ENCODE results near the gene SH2D2A. TPM values are rescaled to one million over a fixed set of nuclear protein-coding genes. Genes with fewer than 3 reads are reported as not detected.

SH2D2A gene
- total RNA-seq, 1 experiment from 2014 or later: 0.09 TPM

- no peak for DNase-seq (ENCODE audit: low spot score)
Measured at GRCh38 chr1:156847591-156848460, 31.2 kb upstream of the SH2D2A start.

DNA sequence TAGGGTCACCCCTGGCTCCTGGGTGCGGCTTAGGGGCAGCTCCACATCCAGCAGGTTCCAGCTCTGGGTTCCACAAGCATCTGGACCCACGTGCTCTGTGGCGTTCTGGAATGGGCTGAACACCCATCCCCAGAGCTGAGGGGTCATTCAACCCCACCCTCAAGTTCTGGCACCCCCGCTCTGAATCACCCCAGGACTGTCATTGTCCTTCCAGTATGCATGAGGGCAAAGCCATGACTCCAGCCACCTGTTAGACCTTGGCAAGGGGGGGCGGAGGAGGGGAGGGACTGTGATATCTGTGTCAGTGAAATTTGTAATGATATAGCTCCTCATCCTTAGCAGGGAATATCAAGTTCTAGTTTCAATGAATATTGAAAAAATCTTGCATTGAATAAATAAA is 30.0 kb upstream of the SH2D2A start:
- DNase-seq (ENCODE audit: low spot score): no peak

GRCh38 chr1:156845953-156846545 is 29.4 kb upstream of the SH2D2A start:
- no peak for DNase-seq (ENCODE audit: low spot score)

GRCh38 chr1:156845055-156845952 is 28.7 kb upstream of the SH2D2A start:
- no peak for DNase-seq (ENCODE audit: low spot score)

GRCh38 chr1:156844638-156845037 is 28.0 kb upstream of the SH2D2A start:
- DNase-seq (ENCODE audit: low spot score): no peak

DNA sequence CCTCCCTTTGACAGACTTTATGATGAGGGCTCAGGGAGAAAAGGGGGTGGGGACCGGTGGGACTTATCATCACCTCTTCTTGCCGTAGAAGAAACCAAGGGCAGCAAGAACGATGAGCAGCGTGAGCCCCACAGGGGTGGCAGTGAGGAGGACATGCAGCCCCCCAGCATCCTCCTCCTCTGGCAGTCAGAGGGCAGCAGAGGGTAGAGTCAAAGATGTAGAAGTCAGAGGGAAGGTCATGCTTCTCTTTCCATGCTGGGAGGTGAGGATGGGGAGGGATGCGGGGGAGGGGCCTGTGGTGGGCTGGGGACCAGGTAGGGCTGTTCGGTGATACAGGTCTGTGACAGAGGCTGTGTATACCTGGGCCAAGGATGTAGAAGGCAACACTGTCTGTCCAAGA is 27.5 kb upstream of the SH2D2A start:
- DNase-seq (ENCODE audit: low spot score): no peak

DNA sequence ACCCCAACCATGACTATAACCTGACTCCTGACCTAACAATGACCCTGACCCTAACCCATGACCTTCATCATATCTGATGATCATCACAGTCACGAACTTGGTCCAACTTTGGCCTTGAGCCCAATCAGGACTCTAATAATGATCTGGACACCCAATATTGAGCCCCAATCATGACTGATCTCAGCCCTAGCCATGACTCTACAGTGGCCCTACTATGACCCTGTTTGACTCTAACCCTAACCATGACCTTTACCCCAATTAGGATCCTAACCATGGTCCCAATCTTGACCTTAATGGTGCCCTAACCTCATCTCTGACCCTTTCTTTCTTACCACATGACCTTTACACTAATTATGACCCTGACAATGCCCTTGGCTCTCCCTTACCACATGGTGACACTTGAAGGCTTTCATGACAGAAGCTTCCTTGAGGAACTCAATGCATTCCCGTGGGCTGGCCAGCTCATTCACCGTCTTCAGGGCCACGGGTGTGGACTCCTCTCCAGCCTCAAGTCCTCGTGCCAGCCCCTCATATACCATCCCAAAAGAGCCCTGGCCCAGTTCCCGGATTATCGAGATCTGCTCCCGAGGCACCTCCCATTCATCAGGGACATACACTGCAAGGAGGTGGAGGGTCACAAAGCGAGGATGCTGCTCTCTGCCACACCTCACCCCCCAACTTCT is 26.1 kb upstream of the SH2D2A start:
- DNase-seq (ENCODE audit: low spot score): no peak

- DNase-seq (ENCODE audit: low spot score): no peak
Measured at GRCh38 chr1:156841295-156841855, 24.7 kb upstream of the SH2D2A start.

DNA sequence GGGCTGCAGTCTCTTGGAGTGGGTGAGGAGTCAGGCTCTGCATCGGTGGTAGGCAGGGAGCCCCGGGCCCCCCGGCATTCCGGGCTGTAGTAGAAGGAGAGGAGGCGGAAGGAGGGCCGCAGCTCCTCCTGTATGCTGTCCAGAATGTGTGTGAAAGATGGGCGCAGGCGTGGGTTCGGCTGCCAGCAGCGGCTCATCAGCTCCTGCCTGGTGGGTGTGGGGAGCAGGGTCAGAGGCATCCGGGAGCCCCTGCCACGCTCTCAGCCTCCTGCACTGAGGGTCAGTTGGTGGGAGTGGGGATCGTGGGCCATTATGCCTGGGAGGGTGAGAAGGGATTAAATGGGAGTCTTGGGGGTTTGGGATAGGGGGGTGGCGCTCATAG is 24.2 kb upstream of the SH2D2A start:
- no peak for DNase-seq (ENCODE audit: low spot score)

DNA sequence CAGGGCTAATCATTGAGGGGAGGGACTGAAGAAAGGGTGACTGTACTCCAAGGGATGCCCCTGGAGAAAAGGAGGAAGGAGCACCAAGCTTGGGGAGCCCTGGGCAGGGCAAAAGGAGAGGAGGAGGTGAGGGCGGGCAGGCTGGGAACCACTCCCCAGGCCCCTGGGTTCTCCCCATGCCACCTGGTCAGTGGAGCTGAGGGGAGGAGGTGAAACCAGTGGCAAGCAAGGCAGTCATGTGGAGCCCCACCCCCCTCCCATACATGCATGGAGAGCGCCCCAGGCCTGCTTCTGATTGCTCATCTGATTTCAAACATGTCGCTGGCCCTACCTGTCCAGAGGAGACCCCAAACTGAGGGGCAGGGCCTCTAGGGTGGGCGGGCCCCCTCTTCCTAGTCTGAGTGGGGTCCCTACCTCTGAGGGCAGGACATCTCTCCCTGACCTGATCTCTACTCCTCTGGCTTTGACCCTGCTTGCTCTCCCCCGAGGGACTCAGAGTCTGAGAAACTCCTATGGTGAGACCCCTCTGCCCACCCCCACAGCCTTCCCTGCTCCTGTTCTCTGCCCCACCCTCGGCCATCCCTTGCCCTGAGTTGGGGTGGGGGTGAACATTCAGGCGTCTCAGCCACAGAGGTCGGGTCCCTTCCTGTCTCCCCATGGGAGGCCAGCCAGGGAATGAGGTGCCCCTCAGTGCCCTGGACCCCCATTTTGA is 23.7 kb upstream of the SH2D2A start:
- DNase-seq (ENCODE audit: low spot score): no peak

DNA sequence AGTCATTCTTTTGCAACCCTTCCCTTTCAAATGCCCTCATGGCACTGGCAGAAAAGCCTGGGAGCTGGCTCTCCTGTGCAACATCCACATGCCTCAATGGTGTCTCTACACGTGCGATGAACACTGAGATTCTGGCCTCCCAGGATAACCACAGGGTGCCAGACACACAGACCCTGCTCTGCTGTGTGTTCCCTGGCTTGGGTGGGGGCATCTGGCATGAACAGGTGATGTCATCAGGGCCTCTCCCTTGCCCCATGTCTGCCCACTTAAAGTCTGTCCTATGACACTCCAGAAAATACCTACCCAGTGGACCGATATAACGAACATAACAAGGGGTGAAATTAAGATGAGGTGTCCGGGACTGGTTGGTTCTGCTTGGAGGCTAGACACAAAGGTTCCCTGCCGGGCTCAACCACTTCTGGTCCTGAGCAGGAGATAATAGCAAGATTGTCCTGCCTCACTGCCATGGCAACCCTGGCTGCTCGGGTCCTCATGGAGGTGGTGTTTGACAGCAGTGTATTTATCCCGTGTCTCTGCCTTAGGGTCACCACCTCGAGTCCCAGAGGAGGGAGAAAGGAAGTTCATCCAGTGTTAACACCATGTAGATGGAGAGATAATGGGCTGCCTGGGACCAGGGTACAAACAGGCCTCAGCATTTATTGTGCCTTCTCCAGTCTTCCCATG is 22.9 kb upstream of the SH2D2A start:
- DNase-seq (ENCODE audit: low spot score): no peak

- DNase-seq (ENCODE audit: low spot score): no peak
Measured at GRCh38 chr1:156838972-156839371, 22.3 kb upstream of the SH2D2A start.

- DNase-seq (ENCODE audit: low spot score): no peak
Measured at GRCh38 chr1:156836892-156837291, 20.2 kb upstream of the SH2D2A start.

- no peak for DNase-seq (ENCODE audit: low spot score)
Measured at GRCh38 chr1:156836041-156836654, 19.5 kb upstream of the SH2D2A start.

GRCh38 chr1:156834322-156834721 is 17.7 kb upstream of the SH2D2A start:
- DNase-seq (ENCODE audit: low spot score): no peak

- no peak for DNase-seq (ENCODE audit: low spot score)
Measured at GRCh38 chr1:156833603-156834002, 17.0 kb upstream of the SH2D2A start.

- no peak for DNase-seq (ENCODE audit: low spot score)
Measured at GRCh38 chr1:156832434-156832833, 15.8 kb upstream of the SH2D2A start.

- DNase-seq (ENCODE audit: low spot score): no peak
Measured at GRCh38 chr1:156828400-156829124, 11.9 kb upstream of the SH2D2A start.

DNA sequence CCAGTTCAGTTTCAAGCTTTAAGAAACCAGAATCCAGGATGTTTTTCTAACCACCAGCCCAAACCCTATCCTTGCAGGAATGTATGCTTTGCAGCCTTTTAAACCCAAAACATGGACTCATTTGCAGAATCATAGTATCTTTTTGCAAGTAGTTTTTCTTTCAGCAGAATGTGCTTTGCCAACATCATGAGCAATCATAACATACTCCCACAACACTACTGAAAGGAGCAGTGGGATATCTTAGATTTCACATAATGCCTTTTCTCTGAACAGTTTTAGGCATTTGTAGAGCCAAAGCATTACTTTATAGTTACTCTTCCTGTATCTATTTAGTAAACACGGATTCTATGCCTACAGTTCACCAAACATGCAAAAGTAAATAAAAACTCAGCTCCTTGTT is 10.0 kb upstream of the SH2D2A start:
- no peak for DNase-seq (ENCODE audit: low spot score)
